GM23338 (cell line): Measurements from ENCODE around the gene AADAC. TPM values are rescaled to one million over a fixed set of nuclear protein-coding genes. Genes with fewer than 3 reads are reported as not detected.

Source experiments
- ATAC-seq: fragments of 200-7000 bp; cut with Tn5 transposase; 3 replicates; pipeline ENCODE4 v1.9.1; 2020
- DNase-seq: peaks from one replicate; pipeline ENCODE4 v3.0.0-alpha.2; 2015; ENCODE audit warnings: low spot score
- H2AFZ ChIP-seq: fragments of 200-600 bp; sonication (generic); 2 replicates; pipeline ENCODE4 v1.8.0; 2016; ENCODE audit warnings: antibody characterized with exemption, mild to moderate bottlenecking, moderate library complexity
- H3F3A ChIP-seq: fragments of 200-600 bp; sonication (generic); replicated peaks from 2 replicates; pipeline ENCODE4 v1.8.0; 2017; ENCODE audit warnings: antibody characterized with exemption, mixed run types, low read depth
- H3K27ac ChIP-seq: fragments of 200-600 bp; sonication (generic); 2 replicates; pipeline ENCODE4 v1.6.1; 2016; ENCODE audit warnings: low read depth
- H3K27me3 ChIP-seq: fragments of 200-600 bp; sonication (generic); 2 replicates; pipeline ENCODE4 v1.8.0; 2016; ENCODE audit warnings: mild to moderate bottlenecking, mixed run types, moderate library complexity; ENCODE audit not compliant: insufficient read depth
- H3K36me3 ChIP-seq: fragments of 200-600 bp; sonication (generic); 2 replicates; pipeline ENCODE4 v1.8.0; 2016; ENCODE audit warnings: mild to moderate bottlenecking; ENCODE audit not compliant: insufficient read depth
- H3K4me1 ChIP-seq: fragments of 200-600 bp; sonication (generic); 2 replicates; pipeline ENCODE4 v1.8.0; 2016; ENCODE audit warnings: mild to moderate bottlenecking, moderate library complexity; ENCODE audit not compliant: insufficient read depth
- H3K4me2 ChIP-seq: fragments of 200-600 bp; sonication (generic); 2 replicates; pipeline ENCODE4 v1.7.1; 2017; ENCODE audit warnings: mixed run types
- H3K4me3 ChIP-seq: fragments of 200-600 bp; sonication (generic); 2 replicates; pipeline ENCODE4 v1.6.1; 2016; ENCODE audit warnings: mixed run types
- H3K79me2 ChIP-seq: fragments of 200-600 bp; sonication (generic); replicated peaks from 2 replicates; pipeline ENCODE4 v1.8.0; 2017; ENCODE audit warnings: mild to moderate bottlenecking; ENCODE audit not compliant: insufficient read depth
- H3K9me2 ChIP-seq: fragments of 200-600 bp; sonication (generic); 2 replicates; pipeline ENCODE4 v1.8.0; 2017; ENCODE audit not compliant: insufficient read depth
- H4K20me1 ChIP-seq: fragments of 200-600 bp; sonication (generic); replicated peaks from 2 replicates; pipeline ENCODE4 v1.8.0; 2017; ENCODE audit warnings: mild to moderate bottlenecking; ENCODE audit not compliant: insufficient read depth
- H3K27ac Mint-ChIP-seq: 2 replicates; pipeline ENCODE4 v1.8.0; 2020; ENCODE audit warnings: inconsistent platforms, mild to moderate bottlenecking, moderate library complexity, mixed read lengths
- H3K27me3 Mint-ChIP-seq: 3 replicates; pipeline ENCODE4 v1.8.0; 2022; ENCODE audit warnings: low read depth, mild to moderate bottlenecking, moderate library complexity, mixed read lengths, inconsistent platforms; ENCODE audit not compliant: insufficient read depth, poor library complexity
- H3K36me3 Mint-ChIP-seq: 3 replicates; pipeline ENCODE4 v1.8.0; 2021; ENCODE audit warnings: low read depth, mild to moderate bottlenecking, inconsistent platforms, moderate library complexity, mixed read lengths
- H3K4me1 Mint-ChIP-seq: 3 replicates; pipeline ENCODE4 v1.8.0; 2020; ENCODE audit warnings: mild to moderate bottlenecking, inconsistent platforms, mixed read lengths
- H3K4me3 Mint-ChIP-seq: 3 replicates; pipeline ENCODE4 v1.8.0; 2021; ENCODE audit warnings: moderate library complexity, mild to moderate bottlenecking, inconsistent platforms, mixed read lengths
- H3K9me3 Mint-ChIP-seq: 3 replicates; pipeline ENCODE4 v1.8.0; 2020; ENCODE audit warnings: moderate library complexity, mild to moderate bottlenecking, inconsistent platforms, mixed read lengths
- CREB1 ChIP-seq: fragments of 250-450 bp; sonication (Bioruptor Pico); IDR thresholded peaks from 2 replicates; pipeline ENCODE4 v1.5.0; 2020; ENCODE audit warnings: low read depth, mild to moderate bottlenecking, moderate library complexity
- CTCF ChIP-seq, 2 experiments: fragments of 200-600 bp in 1 of 2; sonication (generic) in 1 of 2; conservative IDR thresholded peaks; 2 replicates each; pipeline versions ENCODE4 v1.5.1 to v1.6.1; 2016 to 2017; ENCODE audit warnings: antibody characterized with exemption in 2 of 2, low read depth in 2 of 2, mild to moderate bottlenecking in 2 of 2, moderate library complexity in 1 of 2
- ETS1 ChIP-seq: IDR thresholded peaks from 2 replicates; pipeline ENCODE4 v1.6.1; 2016; ENCODE audit warnings: antibody characterized with exemption
- EZH2 ChIP-seq: fragments of 200-600 bp; sonication (generic); IDR thresholded peaks from one replicate; pipeline ENCODE4 v1.8.0; 2017; ENCODE audit warnings: antibody characterized with exemption, mild to moderate bottlenecking, low read depth; ENCODE audit not compliant: unreplicated experiment
- EZH2phosphoT487 ChIP-seq: fragments of 200-600 bp; sonication (generic); IDR thresholded peaks from one replicate; pipeline ENCODE4 v1.8.1; 2018; ENCODE audit warnings: antibody characterized with exemption; ENCODE audit not compliant: unreplicated experiment
- JUNB ChIP-seq: IDR thresholded peaks from one replicate; pipeline ENCODE4 v1.6.1; 2016; ENCODE audit warnings: antibody characterized with exemption; ENCODE audit not compliant: unreplicated experiment
- NANOG ChIP-seq: IDR thresholded peaks from 2 replicates; pipeline ENCODE4 v1.6.1; 2016; ENCODE audit warnings: antibody characterized with exemption, borderline replicate concordance
- POLR2AphosphoS5 ChIP-seq: IDR thresholded peaks from 2 replicates; pipeline ENCODE4 v1.6.1; 2016; ENCODE audit warnings: antibody characterized with exemption, low read depth
- REST ChIP-seq: IDR thresholded peaks from one replicate; pipeline ENCODE4 v1.6.1; 2018; ENCODE audit warnings: antibody characterized with exemption; ENCODE audit not compliant: unreplicated experiment
- STAT1 ChIP-seq: IDR thresholded peaks from one replicate; pipeline ENCODE4 v1.6.1; 2016; ENCODE audit warnings: antibody characterized with exemption; ENCODE audit not compliant: unreplicated experiment
- ZNF114 ChIP-seq: fragments of 250-450 bp; sonication (Bioruptor Pico); IDR thresholded peaks from 2 replicates; pipeline ENCODE4 v1.5.0; 2020; ENCODE audit warnings: mild to moderate bottlenecking, moderate library complexity
- ZNF331 ChIP-seq: fragments of 250-450 bp; sonication (Bioruptor Pico); IDR thresholded peaks from 2 replicates; pipeline ENCODE4 v1.5.0; 2020; ENCODE audit warnings: low read depth, mild to moderate bottlenecking, moderate library complexity
- ZNF462 ChIP-seq: fragments of 250-450 bp; sonication (Bioruptor Pico); IDR thresholded peaks from 2 replicates; pipeline ENCODE4 v1.5.0; 2020; ENCODE audit warnings: mild to moderate bottlenecking, moderate library complexity
- polyA plus RNA-seq: library from polyadenylated mRNA; unstranded; fragments of >200 nt; fragmentation: Nextera tagmentation; extraction: Ambion mirVana; gene quantifications from 2 replicates; pipeline ENCODE4 v1.2.1, GENCODE V29; 2016
- total RNA-seq: library from RNA; depleted of rRNA; stranded (reverse); fragments of >200 nt; shearing (Covaris generic); gene quantifications from 2 replicates; pipeline ENCODE4 v1.2.3, GENCODE V29; 2014

The AADAC gene
- total and polyA plus RNA-seq, 2 experiments from 2014 or later = not detected

- Histone ChIP-seq H3K27me3 (no peaks in the 10 kb centered on the region), H3K27ac (no peak overlapping the region), H3K4me2 (no peak overlapping the region), H3K4me1 (peaks cover 5% of the 10 kb centered on the region), H2AFZ (no peak overlapping the region), H4K20me1 (no peaks in the 10 kb centered on the region), H3K4me3 (no peak overlapping the region), H3F3A (no peaks in the 10 kb centered on the region), H3K79me2 (no peaks in the 10 kb centered on the region), H3K9me2 (no peaks in the 10 kb centered on the region), H3K36me3 (no peaks in the 10 kb centered on the region)
- Mint-ChIP-seq H3K27me3 (no peaks in the 10 kb centered on the region), H3K27ac (no peak overlapping the region), H3K4me3 (no peak overlapping the region), H3K9me3 (no peaks in the 10 kb centered on the region), H3K4me1 (peaks cover 4% of the 10 kb centered on the region; the same call in 2 of the 3 replicates), H3K36me3 (no peaks in the 10 kb centered on the region)
- no peak for ATAC-seq
- DNase-seq = no peak
- no peak for TF ChIP-seq ZNF331 (CRISPR knock-in tag)
- TF ChIP-seq CTCF (conservative IDR thresholded peaks at IDR 0.05; ENCODE audit: low read depth in 2 of 2) = no peak
- TF ChIP-seq POLR2AphosphoS5 = no peak
- no peak for TF ChIP-seq NANOG
- TF ChIP-seq EZH2phosphoT487 = no peak
- no peak for TF ChIP-seq ZNF462 (CRISPR knock-in tag)
- TF ChIP-seq REST = no peak
- no peak for TF ChIP-seq STAT1
- no peak for TF ChIP-seq ETS1
- TF ChIP-seq EZH2 = no peak
- no peak for TF ChIP-seq ZNF114
- no peak for TF ChIP-seq CREB1 (CRISPR knock-in tag)
- no peak for TF ChIP-seq JUNB
These were observed 43.0 kb upstream of the AADAC start for GRCh38 chr3:151770956-151771355.
